CD1c-positive myeloid dendritic cell (primary cell): ENCODE data around the gene PRPF31.
A peak's percentile ranks its signal among the peaks of the same experiment; 100 is the strongest.

Experiments
- DNase-seq: peaks from one replicate; pipeline ENCODE4 v3.0.0-alpha.2; 2016; ENCODE audit errors: extremely low spot score

The PRPF31 gene

DNA sequence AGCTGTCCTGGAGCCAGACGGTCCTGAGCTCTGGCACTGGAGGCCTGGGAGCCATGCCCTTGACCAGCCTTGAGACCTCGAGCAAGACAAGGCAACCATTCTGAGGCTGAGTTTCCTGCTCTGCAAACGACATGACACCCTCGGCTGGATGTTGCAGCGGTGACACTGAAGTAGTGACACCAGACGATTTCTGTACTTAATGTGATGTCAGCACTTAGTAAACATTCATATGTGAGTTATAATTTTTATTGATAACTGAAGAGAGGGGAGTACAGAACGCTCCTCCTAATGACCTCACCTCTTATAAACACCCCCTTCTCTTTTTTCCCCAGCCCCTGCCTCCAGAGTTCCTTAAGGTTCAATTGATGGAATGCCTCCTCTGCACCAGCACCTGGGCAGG lies 7.1 kb upstream of the PRPF31 start:
- no peak for DNase-seq

DNA sequence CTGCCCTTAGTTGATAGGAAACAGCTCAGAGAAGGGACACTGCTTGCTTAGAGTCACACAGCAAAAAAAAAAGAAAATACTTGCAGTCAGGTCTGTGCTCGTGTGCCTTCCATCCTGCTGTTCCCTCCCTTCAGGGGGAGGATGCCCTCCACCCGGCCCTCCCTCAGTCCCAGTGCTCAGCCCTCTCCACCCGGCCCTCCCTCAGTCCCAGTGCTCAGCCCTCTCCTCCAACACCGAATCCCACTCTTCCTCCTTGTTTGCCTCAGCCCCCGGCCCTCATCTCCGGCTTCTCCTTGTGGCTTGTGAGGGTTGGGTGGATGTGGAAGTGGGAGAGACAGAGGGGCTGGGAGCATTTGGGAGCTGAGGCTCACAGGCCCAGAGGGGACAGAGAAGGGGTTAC lies 5.9 kb upstream of the PRPF31 start:
- no peak for DNase-seq

DNA sequence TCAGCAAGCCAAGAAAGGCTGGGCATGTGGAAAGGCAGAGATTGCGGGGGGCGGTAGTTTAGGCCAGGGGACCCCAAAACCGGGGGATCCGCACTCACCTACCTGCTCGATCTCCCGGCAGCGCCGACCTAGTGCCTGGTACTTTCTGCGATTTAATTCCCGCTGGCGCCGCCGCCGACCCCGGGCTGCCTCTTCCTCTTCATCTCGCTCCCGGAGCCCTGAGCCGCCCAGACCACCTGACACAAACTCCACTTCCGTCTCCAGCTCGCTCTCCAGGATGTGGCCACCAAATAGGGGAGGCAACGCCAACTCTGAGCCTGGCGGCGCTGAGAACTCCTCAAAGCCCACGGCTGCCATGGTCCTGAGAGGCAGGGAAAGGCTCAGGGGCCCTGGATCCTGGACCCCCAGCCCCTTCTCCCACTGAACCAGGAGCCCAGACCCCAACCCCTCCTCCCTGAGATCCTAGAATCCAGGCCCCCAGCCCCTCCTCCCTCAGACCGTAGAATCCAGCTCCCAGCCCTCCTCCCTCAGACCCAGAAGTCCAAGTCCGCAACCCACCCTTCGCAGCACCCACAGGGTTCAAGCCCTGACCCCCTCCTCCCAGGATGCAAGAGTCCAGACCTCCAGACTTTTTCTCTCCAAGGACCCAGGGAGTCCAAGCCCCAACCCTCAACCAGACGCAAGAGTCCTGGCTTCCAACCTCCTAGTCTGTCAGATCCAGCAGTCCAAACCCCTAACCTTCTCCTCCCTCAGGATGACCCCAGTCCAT lies 1.0 kb upstream of the PRPF31 start:
- DNase-seq, result peak; percentile 74

DNA sequence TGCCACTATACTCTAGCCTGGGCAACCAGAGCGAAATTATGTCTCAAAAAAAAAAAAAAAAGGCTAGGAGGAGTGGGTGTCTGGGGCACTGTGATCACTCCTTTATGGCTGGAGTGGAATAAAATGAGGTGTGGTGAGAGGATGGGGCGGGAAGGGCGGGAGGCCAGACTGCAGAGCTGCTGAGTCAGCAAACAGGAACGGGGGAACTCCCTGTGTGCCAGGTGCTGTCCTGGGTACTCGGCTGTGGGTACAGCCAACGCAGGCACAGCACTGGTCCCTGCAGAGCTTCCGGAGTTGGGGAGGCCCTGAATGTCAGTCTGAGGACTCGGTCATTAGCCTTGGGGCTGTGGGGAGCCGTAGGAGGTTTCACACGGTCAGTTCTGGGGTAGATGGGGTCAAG lies 5.7 kb downstream of the PRPF31 start:
- DNase-seq, result no peak

DNA sequence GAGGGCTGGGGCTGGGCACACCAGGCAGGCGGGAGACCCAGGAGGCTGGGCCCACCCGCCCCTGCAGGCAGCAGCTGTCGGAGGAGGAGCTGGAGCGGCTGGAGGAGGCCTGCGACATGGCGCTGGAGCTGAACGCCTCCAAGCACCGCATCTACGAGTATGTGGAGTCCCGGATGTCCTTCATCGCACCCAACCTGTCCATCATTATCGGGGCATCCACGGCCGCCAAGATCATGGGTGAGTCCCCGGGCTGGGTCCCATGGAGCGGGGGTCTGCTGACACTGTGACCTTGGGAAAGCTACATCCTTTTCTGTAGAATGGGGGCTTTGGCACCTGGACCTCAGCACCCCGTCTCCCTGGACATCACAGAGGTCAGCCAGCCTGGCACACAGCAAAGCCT lies 8.1 kb downstream of the PRPF31 start:
- DNase-seq, result no peak

- DNase-seq, result no peak
Measured at GRCh38 chr19:54124393-54124792, 8.8 kb downstream of the PRPF31 start.

GRCh38 chr19:54125713-54126112 lies 10.2 kb downstream of the PRPF31 start:
- no peak for DNase-seq

DNA sequence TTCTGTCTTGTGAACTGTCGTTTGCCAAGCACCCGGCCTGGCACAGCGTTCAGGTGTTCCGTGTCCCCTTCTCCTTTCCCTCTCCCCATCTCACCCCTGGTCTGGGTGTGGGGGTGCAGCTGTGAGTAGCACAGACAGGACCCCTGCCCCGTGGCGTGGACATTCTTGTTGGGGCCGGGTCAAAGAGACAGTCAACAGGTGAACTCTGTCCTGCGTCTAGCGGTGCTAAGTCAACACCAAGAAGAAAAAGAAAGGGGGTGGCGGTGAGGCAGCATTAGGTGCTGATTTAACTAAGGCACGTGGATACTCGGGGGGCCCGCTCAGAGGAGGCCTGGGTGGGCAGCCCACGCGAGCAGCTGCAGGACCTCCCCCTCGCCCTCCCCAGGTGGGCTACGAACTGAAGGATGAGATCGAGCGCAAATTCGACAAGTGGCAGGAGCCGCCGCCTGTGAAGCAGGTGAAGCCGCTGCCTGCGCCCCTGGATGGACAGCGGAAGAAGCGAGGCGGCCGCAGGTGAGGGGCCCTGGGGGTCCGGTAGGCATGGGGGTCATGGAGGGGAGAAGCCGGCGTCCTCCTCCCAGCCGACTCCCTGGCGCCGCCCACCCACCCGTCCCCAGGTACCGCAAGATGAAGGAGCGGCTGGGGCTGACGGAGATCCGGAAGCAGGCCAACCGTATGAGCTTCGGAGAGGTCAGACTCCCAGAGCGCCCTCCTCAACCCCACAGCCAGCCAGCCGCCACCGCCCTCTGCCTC lies 12.3 kb downstream of the PRPF31 start:
- no peak for DNase-seq

DNA sequence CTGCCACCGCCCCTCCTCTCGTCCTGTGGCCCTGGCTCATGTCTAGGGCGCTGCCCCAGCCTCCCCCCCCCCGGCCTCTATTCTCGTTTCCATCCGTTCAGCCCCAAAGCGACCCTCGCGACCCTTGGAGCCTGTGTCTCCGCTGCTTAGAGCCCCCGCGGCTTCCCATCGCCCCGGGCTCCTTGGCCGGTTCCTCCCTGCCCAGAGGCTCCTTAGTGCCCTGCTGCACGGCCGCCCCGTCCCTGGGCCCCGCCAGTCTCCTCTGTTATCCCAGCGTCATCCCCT lies 12.8 kb downstream of the PRPF31 start:
- no peak for DNase-seq

DNA sequence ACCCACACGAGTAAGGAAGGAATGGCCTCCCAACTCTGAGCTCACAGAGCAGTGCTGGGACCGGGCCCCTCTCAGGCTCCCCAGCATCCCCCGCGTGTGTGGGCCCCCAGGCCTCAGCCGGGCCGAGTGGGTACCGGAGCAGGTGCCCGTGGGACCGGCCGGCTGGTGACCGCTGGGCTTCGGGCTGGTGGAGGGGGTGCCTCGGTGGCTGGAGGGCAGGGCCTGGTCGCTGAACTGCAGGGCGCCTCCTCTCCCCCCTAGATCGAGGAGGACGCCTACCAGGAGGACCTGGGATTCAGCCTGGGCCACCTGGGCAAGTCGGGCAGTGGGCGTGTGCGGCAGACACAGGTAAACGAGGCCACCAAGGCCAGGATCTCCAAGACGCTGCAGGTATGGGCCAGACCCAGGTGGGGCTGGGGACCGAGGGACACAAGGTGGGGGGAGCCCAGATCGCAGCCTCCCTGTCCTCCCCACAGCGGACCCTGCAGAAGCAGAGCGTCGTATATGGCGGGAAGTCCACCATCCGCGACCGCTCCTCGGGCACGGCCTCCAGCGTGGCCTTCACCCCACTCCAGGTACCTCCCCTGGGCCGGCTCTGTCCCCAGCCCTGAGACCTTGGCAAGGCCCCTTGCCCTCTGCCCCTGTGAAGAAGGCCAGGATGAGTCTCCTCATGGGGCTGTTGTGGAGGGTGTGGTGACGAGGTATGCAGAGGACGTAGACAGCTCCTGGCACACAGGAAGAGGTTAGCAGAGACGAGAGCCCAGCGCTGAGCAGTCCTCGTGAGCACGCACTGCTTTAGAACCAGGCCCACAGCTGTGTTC lies 13.5 kb downstream of the PRPF31 start:
- no peak for DNase-seq

- DNase-seq, result no peak
Measured at GRCh38 chr19:54129617-54129996, 14.1 kb downstream of the PRPF31 start.

DNA sequence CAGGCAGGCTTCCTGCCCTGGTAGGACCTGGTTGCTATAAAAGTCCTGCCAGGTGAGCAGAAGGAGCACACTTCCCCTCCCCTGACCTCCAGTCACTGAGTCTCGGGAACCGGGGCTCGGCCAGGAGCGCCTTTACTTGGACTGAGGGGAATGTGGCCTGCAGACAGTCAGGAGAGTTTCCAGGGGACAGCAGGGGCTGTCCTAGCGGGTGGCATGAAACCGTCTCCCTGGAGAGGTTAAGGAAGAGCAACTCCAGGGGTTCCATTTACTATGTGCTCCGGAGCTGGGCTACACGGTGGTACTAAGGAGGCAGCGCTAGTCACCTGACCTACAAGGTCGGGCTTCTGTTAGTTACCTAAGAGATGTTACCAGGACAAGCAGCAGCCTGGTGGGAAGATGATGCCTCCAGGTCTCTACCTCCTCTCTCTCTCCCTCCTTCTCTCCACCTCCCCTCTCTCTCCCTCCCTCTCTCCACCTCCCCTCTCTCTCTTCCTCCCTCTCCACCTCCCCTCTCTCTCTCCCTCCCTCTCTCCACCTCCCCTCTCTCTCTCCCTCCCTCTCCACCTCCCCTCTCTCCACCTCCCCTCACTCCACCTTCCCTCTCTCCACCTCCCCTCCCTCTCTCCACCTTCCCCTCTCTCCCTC lies 17.9 kb downstream of the PRPF31 start:
- no peak for DNase-seq

DNA sequence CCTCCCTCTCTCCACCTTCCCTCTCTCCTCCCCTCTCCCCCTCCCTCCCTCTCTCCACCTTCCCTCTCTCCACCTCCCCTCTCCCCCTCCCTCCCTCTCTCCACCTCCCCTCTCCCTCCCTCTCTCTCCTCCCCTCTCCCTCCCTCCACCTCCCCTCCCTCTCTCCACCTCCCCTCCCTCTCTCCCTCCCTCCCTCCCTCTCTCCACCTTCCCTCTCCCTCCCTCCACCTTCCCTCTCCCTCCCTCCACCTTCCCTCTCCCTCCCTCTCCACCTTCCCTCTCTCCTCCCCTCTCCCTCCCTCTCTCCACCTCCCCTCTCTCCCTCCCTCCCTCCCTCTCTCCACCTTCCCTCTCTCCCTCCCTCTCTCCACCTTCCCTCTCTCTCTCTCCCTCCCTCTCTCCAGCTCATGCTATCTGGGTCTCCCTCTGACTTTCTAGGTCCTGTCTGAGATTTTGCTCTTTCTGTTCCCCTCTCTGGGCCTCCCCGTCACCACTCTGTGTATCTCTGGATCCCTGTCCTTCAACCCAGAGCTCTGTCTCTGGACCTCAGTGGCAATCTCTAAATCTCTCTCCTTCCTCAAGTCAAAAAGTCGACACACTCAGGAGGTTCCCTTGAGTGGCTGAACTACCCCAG lies 18.5 kb downstream of the PRPF31 start:
- no peak for DNase-seq

DNA sequence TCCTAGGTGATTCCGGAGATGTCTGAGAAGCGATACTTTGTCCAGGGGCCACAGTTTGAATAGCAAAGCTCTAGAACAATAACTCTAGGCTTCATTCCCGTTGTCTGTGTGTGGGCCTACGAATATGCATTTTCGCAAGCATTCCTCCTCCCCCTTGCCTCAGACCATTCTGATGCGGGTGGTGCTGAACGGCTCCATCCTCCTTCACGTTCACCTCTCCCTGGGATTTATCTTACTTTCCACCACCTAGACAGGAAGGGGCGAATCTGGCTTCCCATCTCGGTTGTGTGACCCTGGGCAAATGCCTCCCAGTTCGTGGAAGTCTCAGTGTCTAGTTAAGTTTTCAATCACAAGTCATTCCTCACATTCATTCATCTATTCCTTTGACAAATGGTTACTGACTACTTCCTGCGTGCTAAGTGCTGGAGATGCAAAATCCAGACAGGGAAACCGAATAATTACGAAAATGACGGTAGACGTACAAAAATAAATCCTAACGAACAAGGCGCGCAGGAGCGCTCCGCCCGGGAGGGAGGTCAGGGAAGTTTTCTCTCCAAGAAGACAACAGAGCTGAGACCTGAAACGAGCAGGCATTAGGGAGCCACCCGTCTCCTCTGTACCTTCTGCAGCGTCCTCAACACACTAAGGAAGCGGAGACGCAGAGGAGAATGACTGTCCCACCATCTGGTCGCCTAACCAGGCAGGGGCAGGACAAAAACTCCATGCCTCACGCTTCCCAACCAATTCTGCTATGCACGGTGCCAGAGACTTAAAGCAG lies 20.7 kb downstream of the PRPF31 start:
- DNase-seq, result peak; percentile 27

DNA sequence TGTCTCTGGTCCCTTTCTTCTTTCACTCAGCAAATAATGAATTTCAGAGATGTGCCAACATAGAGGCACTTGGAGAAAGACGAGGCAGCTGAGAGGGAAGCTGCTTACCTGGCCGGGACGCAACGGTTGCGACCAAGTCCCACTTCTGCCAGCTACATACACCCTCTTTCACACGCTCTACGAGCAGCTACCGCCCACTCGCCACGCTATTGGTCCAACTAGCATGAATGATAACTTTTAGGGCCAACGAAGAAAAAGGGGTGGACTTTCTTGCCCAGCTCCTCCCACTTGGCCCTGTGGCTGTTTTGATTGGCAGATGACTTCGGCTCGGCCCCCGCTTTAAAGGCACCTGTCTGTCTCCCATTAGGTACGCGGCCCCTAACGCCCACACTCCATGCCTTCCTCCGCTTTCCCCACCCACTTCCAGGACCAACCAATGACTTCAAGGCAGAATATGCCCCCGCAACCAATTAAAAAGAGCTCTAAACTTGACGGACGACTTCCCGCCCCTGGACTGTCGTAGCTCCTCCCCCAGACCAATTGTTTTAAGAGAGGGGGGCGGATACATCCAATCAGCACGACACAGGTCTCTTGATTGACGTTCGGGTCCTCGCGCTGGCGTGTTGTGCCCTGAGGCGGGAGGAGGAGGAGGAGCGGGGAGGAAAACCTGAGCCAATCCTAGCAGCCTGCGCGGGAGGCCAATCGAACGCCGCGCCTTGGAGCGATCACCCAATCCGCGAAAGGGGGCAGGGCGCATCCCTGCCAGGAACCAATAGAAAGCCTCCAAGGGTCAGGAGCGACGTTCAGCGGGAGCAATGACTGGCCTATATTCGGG lies 21.5 kb downstream of the PRPF31 start:
- peak; percentile 99 for DNase-seq

DNA sequence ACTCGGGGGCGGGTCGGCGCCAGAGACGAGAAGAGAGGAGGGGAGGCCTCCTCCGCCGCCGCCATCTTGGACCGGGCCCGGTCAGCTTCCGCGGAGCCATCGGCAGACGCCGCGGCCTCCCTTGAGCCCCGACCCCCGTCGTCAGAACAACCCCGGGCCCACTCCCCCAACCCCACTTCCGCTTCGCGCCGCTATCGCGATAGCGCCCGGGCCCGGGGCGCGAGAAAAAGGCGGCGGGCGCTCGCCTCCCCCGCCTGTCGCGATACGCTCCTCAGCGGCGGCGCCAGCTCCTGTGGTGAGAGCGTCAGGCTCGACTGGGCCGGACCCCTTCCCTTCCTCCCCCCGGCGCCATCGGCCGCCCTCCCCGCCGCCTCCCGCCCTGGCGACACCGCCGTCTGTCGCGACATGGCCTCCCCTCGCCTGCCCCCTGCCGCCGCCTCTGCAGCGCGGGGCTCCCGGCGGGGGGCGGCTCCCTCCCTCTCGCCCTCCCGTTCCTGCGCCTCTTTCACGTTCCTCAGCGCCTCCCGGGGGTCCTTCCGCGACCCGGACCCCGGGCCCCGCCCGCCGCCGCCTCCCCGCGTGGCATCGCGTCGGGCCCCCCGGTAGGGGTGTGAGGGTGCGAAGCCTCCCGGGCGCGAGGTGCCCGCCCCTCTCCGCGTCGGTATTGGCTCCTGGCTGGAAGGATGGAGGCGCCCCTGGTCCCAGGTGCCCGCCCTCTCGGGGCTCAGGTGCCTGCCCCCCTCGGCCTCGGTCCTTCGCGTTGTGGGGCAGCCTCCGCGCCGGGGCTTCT lies 22.3 kb downstream of the PRPF31 start, which contains the start of gene CNOT3:
Gene CNOT3, plus strand, starts transcription at position 64 of the 790 bp plus-strand sequence. CDS start 5,217 bp downstream, outside the sequence.
- DNase-seq, result no peak

DNA sequence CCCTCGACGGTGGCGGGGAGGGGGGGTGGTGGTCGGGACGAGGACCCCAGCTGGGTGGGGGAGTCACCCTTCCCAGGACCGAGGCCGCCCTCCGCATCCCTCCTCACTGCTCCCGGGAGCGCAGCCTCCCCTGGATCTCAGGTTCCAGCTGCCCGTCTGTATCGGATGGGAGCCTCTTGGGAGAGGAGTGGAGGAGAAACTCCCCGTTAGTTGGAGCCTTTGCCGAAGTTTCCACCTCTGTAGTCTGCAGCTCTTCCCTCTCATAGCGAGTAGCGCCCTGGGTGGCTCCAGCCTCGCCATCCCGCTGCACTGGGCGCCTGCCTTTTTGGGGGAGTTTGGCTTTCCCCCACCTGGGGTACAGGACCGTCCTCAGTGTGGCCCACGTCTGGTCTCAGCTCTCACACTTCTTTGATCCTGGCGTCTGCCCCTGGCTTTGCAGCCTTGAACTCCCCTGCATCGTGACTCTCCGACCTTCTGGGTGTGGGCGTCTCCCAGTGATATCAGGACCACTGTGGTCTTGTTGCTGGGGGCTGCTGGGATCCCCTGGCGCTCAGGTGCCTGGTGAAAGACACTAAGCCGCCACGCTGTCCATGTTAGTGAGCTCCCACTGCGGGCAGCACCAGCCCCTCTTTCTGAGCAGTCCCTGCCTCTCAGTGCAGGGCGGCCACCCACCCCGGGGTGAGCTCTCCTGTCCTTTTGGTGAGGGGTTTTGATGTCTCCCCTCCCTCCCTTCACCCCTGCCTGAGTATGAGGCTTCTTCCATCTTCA lies 23.1 kb downstream of the PRPF31 start:
- DNase-seq, result no peak

DNA sequence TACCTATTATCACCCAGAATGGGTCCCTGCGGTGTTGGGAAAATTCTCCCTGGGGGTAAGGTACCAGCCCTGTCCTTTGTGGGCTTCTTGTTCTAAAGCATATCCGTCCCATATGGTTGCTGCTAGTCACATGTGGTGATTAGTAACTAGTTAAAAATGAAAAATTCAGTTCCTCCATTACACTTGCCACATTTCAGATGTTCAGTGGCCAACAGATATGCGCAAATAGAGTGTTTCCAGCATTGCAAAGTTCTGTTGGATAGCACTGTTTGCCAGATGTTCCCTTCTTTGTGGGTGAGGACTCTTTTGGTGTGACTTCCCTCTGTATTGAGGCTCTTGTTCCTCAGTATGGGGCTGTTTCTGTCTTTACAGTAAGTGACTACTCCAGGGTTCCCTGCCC lies 25.8 kb downstream of the PRPF31 start:
- no peak for DNase-seq
